Upper lobe of right lung (tissue), 1 donor: ENCODE data around the gene HYOU1. TPM values are rescaled to one million over a fixed set of nuclear protein-coding genes. Genes with fewer than 3 reads are reported as not detected.
"Not testable (repeated sequence)": the region's sequence is repeated elsewhere in the genome, so short reads cannot be mapped to it uniquely, and the experiment has no call there.

Source experiments
- ATAC-seq: fragments of 200-7000 bp; cut with Tn5 transposase; one replicate; pipeline ENCODE4 v1.9.1; 2020; ENCODE audit warnings: mild to moderate bottlenecking, moderate library complexity
- DNase-seq: peaks from one replicate; pipeline ENCODE4 v3.0.0-alpha.2; 2020
- H3K27ac ChIP-seq: fragments of 200-600 bp; one replicate; pipeline ENCODE4 v1.8.0; 2022
- H3K27me3 ChIP-seq: fragments of 200-600 bp; one replicate; pipeline ENCODE4 v1.8.0; 2022; ENCODE audit warnings: mild to moderate bottlenecking
- H3K36me3 ChIP-seq: fragments of 200-600 bp; one replicate; pipeline ENCODE4 v1.8.0; 2022
- H3K4me1 ChIP-seq: fragments of 200-600 bp; one replicate; pipeline ENCODE4 v1.8.0; 2022
- H3K4me3 ChIP-seq: fragments of 200-600 bp; one replicate; pipeline ENCODE4 v1.8.0; 2022; ENCODE audit warnings: mild to moderate bottlenecking
- H3K9me3 ChIP-seq: fragments of 200-600 bp; one replicate; pipeline ENCODE4 v1.8.0; 2022
- CTCF ChIP-seq: fragments of 200-600 bp; IDR thresholded peaks from one replicate; pipeline ENCODE4 v1.8.0; 2022; ENCODE audit warnings: antibody characterized with exemption
- intact Hi-C: fragments of 100-400 bp; cut with DNase I; formaldehyde crosslinking; loops from one replicate; pipeline ENCODE4 v1.11.0; 2022
- total RNA-seq: library from RNA; stranded (reverse); fragmentation: NEBNext Ultra II Directional; extraction: Animal tissue kit (Norgen Biotek cat#: 25700); gene quantifications from one replicate; pipeline ENCODE4 v1.2.1, GENCODE V29; 2021
- donor health status: DM: no; HTN: yes; CAD: no; lungs with severe emphysema.

Gene HYOU1
- total RNA-seq, 1 donor from 2014 or later, result 142 TPM

DNA sequence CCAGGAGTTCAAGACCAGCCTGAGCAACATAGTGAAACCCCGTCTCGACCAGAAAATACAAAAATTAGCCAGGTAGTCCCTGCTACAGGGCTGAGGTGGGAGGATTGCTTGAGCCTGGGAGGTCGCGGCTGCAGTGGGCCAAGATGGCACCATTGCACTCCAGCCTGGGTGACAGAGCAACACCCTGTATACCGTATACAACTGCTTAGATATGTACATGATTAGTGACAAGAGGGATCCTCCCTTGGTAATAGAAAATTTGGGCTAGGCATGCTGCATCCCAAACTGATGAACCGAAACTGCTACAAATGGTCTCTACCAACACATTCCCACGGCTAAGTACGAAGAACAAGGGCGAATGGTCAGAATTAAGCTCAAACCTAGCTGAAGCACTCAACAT lies 14.1 kb downstream of the HYOU1 start:
- no peak for ATAC-seq
- intact Hi-C loops, result no loop called here

GRCh38 chr11:119041821-119042514 lies 15.0 kb downstream of the HYOU1 start:
- no peaks in the 10 kb centered on the region for H3K4me1 ChIP-seq
- H3K4me3 ChIP-seq, result no peak overlapping the region
- no peak overlapping the region for H3K27ac ChIP-seq
- DNase-seq, result no peak
- ATAC-seq, result no peak
- TF ChIP-seq CTCF, result no peak
- no peaks in the 10 kb centered on the region for H3K27me3 ChIP-seq
- H3K9me3 ChIP-seq, result no peaks in the 10 kb centered on the region
- intact Hi-C loops, result no loop called here
- H3K36me3 ChIP-seq, result peaks cover 22% of the 10 kb centered on the region

More for the DNA sequence above, 14.1 kb downstream of the HYOU1 start:
- Histone ChIP-seq H3K27ac (no peak overlapping the region), H3K9me3 (no peaks in the 10 kb centered on the region), H3K36me3 (peaks cover 32% of the 10 kb centered on the region), H3K4me3 (no peak overlapping the region), H3K4me1 (no peaks in the 10 kb centered on the region), H3K27me3 (no peaks in the 10 kb centered on the region)
- TF ChIP-seq CTCF, result no peak
- no peak for DNase-seq

DNA sequence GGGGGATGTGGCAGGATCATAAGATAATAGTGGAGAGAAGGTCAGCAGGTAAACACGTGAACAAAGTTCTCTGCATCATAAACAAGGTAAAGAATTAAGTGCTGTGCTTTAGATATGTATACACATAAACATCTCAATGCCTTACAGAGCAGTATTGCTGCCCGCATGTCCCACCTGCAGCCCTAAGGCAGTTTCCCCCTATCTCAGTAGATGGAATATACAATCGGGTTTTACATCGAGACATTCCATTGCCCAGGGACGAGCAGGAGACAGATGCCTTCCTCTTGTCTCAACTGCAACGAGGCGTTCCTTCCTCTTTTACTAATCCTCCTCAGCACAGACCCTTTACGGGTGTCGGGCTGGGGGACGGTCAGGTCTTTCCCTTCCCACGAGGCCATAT lies 17.5 kb downstream of the HYOU1 start:
- DNase-seq, H3K4me1 ChIP-seq, H3K4me3 ChIP-seq, ATAC-seq, intact Hi-C loops, H3K27ac ChIP-seq, H3K27me3 ChIP-seq, H3K9me3 ChIP-seq, H3K36me3 ChIP-seq: not testable (repeated sequence)

DNA sequence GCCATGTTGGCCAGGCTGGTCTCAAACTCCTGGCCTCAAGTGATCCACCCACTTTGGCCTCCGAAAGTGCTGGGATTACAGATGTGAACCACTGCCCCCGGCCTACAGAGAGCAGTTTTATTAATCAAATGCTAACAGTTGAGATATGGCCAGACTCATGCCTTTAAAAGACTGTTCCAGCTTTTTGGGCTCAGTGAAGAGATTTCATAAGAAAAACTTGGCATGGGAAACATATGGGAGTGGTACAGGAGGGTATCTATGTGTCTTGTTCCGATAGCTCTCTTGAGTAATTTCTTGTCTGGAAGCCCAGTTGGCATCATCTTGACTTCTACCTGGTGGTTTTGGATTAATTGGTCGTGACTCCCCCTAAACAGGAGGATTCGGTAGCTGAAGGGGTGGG lies 18.1 kb downstream of the HYOU1 start:
- intact Hi-C loops, result no loop called here
- no peak overlapping the region for H3K27ac ChIP-seq
- ATAC-seq, result no peak
- H3K27me3 ChIP-seq, result no peaks in the 10 kb centered on the region
- DNase-seq, result no peak
- no peaks in the 10 kb centered on the region for H3K36me3 ChIP-seq
- H3K4me3 ChIP-seq, result no peak overlapping the region
- no peaks in the 10 kb centered on the region for H3K4me1 ChIP-seq
- no peak for TF ChIP-seq CTCF
- H3K9me3 ChIP-seq, result no peaks in the 10 kb centered on the region

DNA sequence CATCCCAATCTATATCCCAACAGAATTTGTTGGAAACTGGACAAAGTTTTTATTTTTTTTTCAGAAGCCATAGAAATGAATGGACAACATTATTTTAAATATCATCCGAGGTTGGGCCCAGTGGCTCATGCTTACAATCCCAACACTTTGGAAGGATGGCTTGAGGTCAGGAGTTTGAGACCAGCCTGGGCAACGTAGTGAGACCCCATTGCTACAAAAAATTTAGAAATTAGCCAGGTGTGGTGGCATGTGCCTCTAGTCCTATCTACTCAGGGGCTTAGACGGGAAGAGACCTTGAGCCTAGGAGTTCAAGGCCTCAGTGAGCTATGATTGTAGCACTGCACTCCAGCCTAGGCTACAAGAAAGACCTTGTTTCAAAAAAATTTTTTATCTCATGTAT lies 22.2 kb downstream of the HYOU1 start:
- Histone ChIP-seq H3K27ac (no peak overlapping the region), H3K9me3 (no peaks in the 10 kb centered on the region), H3K36me3 (no peaks in the 10 kb centered on the region), H3K27me3 (no peaks in the 10 kb centered on the region), H3K4me3 (no peak overlapping the region), H3K4me1 (peaks cover 6% of the 10 kb centered on the region)
- ATAC-seq (no peak), DNase-seq (no peak)
- no peak for TF ChIP-seq CTCF
- intact Hi-C loops, result no loop called here

DNA sequence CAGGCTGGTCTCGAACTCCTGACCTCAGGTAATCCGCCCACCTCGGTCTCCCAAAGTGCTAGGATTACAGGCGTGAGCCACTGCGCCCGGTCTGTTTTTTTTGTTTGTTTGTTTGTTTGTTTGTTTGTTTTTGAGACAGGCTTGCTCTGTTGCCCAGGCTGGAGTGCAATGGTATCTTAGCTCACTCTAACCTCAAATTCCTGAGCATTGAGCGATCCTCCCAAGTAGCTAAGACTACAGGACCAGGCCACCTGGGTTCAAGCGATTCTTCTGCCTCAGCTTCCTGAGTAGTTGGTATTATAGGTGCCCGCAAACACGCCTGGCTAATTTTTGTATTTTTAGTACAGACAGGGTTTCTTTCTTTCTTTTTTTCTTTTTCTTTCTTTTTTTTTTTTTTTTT lies 23.6 kb downstream of the HYOU1 start:
- intact Hi-C loops, H3K9me3 ChIP-seq, ATAC-seq, H3K27ac ChIP-seq, H3K4me3 ChIP-seq, H3K27me3 ChIP-seq, DNase-seq, H3K36me3 ChIP-seq: not testable (repeated sequence)
- peaks cover 18% of the 10 kb centered on the region for H3K4me1 ChIP-seq

GRCh38 chr11:119031912-119032280 lies 25.1 kb downstream of the HYOU1 start:
- H3K27me3 ChIP-seq, result no peaks in the 10 kb centered on the region
- ATAC-seq (no peak), DNase-seq (no peak)
- intact Hi-C loops, result no loop called here
- no peak overlapping the region for H3K27ac ChIP-seq
- H3K4me1 ChIP-seq, result peaks cover 18% of the 10 kb centered on the region
- no peak for TF ChIP-seq CTCF
- no peak overlapping the region for H3K4me3 ChIP-seq
- H3K9me3 ChIP-seq, result no peaks in the 10 kb centered on the region
- H3K36me3 ChIP-seq, result no peaks in the 10 kb centered on the region
